ENCODE measurements around the gene MAB21L4. TPM values are rescaled to one million over a fixed set of nuclear protein-coding genes. Genes with fewer than 3 reads are reported as not detected.

MAB21L4 gene
- total RNA-seq, 1 experiment from 2014 or later = 69.9 TPM

- H3K4me1 Mint-ChIP-seq (ENCODE audit: low read depth, unreplicated experiment) = peaks cover 10% of the 10 kb centered on the region
- TF ChIP-seq CTCF (IDR thresholded peaks at IDR 0.05; ENCODE audit: insufficient read depth in 1 of 2, low read depth in 1 of 2, low read length in 1 of 2, severe bottlenecking in 1 of 2, unreplicated experiment in 1 of 2) = no peak
- intact Hi-C loops (cut with micrococcal nuclease; ENCODE audit: unreplicated experiment) = no loop called here
- BruUV-seq (replicated peaks) = no TSS peak
- H3K4me1 ChIP-seq = peaks cover 16% of the 10 kb centered on the region
- no peak for DNase-seq
- no peaks in the 10 kb centered on the region for H3K9me3 Mint-ChIP-seq (ENCODE audit: unreplicated experiment)
- no peaks in the 10 kb centered on the region for H3K27me3 ChIP-seq (replicated peaks; ENCODE audit: control insufficient read depth, insufficient read depth, low read length)
- no peak overlapping the region for H3K27ac Mint-ChIP-seq (ENCODE audit: unreplicated experiment)
- peaks cover 15% of the 10 kb centered on the region for H3K36me3 Mint-ChIP-seq (ENCODE audit: insufficient read depth, unreplicated experiment)
- no peak overlapping the region for H3K4me3 Mint-ChIP-seq (ENCODE audit: unreplicated experiment)
- no peak overlapping the region for H3K4me3 ChIP-seq (ENCODE audit: low read depth, low read length)
- no peaks in the 10 kb centered on the region for H3K9me3 ChIP-seq
- peaks cover 3% of the 10 kb centered on the region for H3K27me3 Mint-ChIP-seq (ENCODE audit: insufficient read depth, unreplicated experiment)
- ChIA-PET POLR2A (no interaction called here), CTCF (interaction anchor here (1.1 kb wide), 1 partner anchor 16 kb away, joined by 3 read pairs; no protein-coding TSS in a partner anchor)
- H3K36me3 ChIP-seq (ENCODE audit: control insufficient read depth, insufficient read depth, low read length) = no peaks in the 10 kb centered on the region
These were observed 9.3 kb upstream of the MAB21L4 start for GRCh38 chr2:240905176-240905781.

GRCh38 chr2:240904216-240905175, 8.5 kb upstream of the MAB21L4 start:
- peaks cover 3% of the 10 kb centered on the region for H3K27me3 Mint-ChIP-seq (ENCODE audit: insufficient read depth, unreplicated experiment)
- no peak overlapping the region for H3K27ac Mint-ChIP-seq (ENCODE audit: unreplicated experiment)
- Histone ChIP-seq H3K4me3 (ENCODE audit: low read depth, low read length) (no peak overlapping the region), H3K4me1 (peaks cover 16% of the 10 kb centered on the region), H3K36me3 (ENCODE audit: control insufficient read depth, insufficient read depth, low read length) (no peaks in the 10 kb centered on the region), H3K9me3 (no peaks in the 10 kb centered on the region), H3K27me3 (replicated peaks; ENCODE audit: control insufficient read depth, insufficient read depth, low read length) (no peaks in the 10 kb centered on the region)
- ChIA-PET POLR2A (no interaction called here), CTCF (interaction anchor here (1.1 kb wide), 1 partner anchor 17 kb away, joined by 3 read pairs; no protein-coding TSS in a partner anchor)
- H3K4me1 Mint-ChIP-seq (ENCODE audit: low read depth, unreplicated experiment) = peaks cover 10% of the 10 kb centered on the region
- no peak for DNase-seq
- intact Hi-C loops (cut with micrococcal nuclease; ENCODE audit: unreplicated experiment) = no loop called here
- TF ChIP-seq CTCF (IDR thresholded peaks at IDR 0.05; ENCODE audit: insufficient read depth in 1 of 2, low read depth in 1 of 2, low read length in 1 of 2, severe bottlenecking in 1 of 2, unreplicated experiment in 1 of 2) = no peak
- no TSS peak for BruUV-seq (replicated peaks)
- H3K4me3 Mint-ChIP-seq (ENCODE audit: unreplicated experiment) = no peak overlapping the region
- peaks cover 15% of the 10 kb centered on the region for H3K36me3 Mint-ChIP-seq (ENCODE audit: insufficient read depth, unreplicated experiment)
- H3K9me3 Mint-ChIP-seq (ENCODE audit: unreplicated experiment) = no peaks in the 10 kb centered on the region

GRCh38 chr2:240903191-240904060, 7.5 kb upstream of the MAB21L4 start:
- no peaks in the 10 kb centered on the region for H3K9me3 ChIP-seq
- H3K27ac Mint-ChIP-seq (ENCODE audit: unreplicated experiment) = peak overlapping the region; percentile 63
- intact Hi-C loops (cut with micrococcal nuclease; ENCODE audit: unreplicated experiment) = loop anchor here (2.0 kb wide), 1 partner anchor 47 kb away; no protein-coding TSS in a partner anchor
- peaks cover 17% of the 10 kb centered on the region for H3K4me1 ChIP-seq
- ChIA-PET POLR2A (no interaction called here), CTCF (interaction anchor here (1.0 to 1.4 kb wide), 4 partner anchors 11 to 246 kb away, joined by 3 to 6 read pairs (median 3); partner anchors contain the start of gene PASK)
- no peaks in the 10 kb centered on the region for H3K27me3 ChIP-seq (replicated peaks; ENCODE audit: control insufficient read depth, insufficient read depth, low read length)
- no peak for DNase-seq
- peaks cover 15% of the 10 kb centered on the region for H3K36me3 Mint-ChIP-seq (ENCODE audit: insufficient read depth, unreplicated experiment)
- BruUV-seq (replicated peaks) = no TSS peak
- H3K27me3 Mint-ChIP-seq (ENCODE audit: insufficient read depth, unreplicated experiment) = no peaks in the 10 kb centered on the region
- no peak overlapping the region for H3K4me3 ChIP-seq (ENCODE audit: low read depth, low read length)
- H3K9me3 Mint-ChIP-seq (ENCODE audit: unreplicated experiment) = no peaks in the 10 kb centered on the region
- peaks cover 14% of the 10 kb centered on the region for H3K4me1 Mint-ChIP-seq (ENCODE audit: low read depth, unreplicated experiment)
- no peak overlapping the region for H3K4me3 Mint-ChIP-seq (ENCODE audit: unreplicated experiment)
- no peaks in the 10 kb centered on the region for H3K36me3 ChIP-seq (ENCODE audit: control insufficient read depth, insufficient read depth, low read length)
- TF ChIP-seq CTCF (IDR thresholded peaks at IDR 0.05; ENCODE audit: insufficient read depth in 1 of 2, low read depth in 1 of 2, low read length in 1 of 2, severe bottlenecking in 1 of 2, unreplicated experiment in 1 of 2) = no peak

Data from Caco-2 (cell line).